Ovary (tissue), 3 donors: ENCODE measurements around the gene TTC23.

ENCODE experiments used
- POLR2A ChIP-seq: fragments of 450-650 bp; IDR thresholded peaks from one replicate; pipeline ENCODE4 v1.6.1; 2017; ENCODE audit warnings: antibody characterized with exemption, mild to moderate bottlenecking, moderate library complexity
- TF ChIP-seq, protein P1 (sequence below), 3 donors: fragments of 450-650 bp in 2 of 3; fragments of 200-600 bp in 1 of 3; IDR thresholded peaks; one replicate each; pipeline versions ENCODE4 v1.5.1 to v1.8.0; 2016 to 2022; ENCODE audit warnings: antibody characterized with exemption in 3 of 3, mild to moderate bottlenecking in 1 of 3
- donor health status: DM: no; HTN: no; CAD: no.

DNA sequence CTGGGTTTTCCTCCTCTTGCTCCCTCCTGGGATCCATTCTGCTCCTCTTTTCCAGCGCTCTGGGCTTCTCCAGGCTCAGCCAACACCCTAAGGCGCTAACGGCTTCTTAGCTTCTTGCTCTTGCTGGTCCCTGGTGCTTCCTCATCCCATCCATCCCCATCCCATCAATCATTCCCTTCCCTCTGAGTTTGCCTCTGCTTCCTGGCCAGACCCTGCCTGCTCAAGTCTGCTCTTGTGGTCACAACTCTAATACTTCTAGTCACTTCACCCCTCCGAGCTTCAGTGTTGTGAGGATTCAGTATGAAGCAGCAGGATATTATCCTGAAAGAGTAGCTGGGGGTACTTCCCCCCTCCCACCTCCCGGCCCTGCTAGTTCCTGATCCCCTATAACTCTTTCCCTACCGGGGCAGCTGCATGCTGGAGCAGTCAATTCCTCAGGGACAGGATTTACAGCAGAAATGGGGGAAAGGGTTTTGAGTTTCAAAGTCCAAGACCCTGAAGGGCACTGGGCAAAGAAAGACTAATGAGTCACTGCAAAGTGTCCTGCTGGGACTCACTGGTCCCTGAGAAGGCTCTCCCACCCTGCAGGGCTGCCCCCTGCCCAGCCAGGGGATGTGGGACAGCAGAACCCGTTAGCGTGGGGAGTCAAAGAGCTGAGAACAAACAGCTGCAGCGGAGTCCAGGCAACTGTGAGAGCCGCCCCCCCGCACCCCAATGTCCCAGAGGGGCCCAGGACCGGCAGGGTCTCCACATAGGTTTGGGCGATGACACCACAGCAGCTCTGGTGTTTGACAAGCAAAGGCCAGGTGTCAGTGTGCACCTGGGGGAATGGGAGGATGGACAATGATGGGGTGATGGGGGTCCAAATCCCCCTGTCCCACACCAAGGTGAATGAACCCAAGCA, 146.8 kb downstream of the TTC23 start:
- TF ChIP-seq, protein P1, sequence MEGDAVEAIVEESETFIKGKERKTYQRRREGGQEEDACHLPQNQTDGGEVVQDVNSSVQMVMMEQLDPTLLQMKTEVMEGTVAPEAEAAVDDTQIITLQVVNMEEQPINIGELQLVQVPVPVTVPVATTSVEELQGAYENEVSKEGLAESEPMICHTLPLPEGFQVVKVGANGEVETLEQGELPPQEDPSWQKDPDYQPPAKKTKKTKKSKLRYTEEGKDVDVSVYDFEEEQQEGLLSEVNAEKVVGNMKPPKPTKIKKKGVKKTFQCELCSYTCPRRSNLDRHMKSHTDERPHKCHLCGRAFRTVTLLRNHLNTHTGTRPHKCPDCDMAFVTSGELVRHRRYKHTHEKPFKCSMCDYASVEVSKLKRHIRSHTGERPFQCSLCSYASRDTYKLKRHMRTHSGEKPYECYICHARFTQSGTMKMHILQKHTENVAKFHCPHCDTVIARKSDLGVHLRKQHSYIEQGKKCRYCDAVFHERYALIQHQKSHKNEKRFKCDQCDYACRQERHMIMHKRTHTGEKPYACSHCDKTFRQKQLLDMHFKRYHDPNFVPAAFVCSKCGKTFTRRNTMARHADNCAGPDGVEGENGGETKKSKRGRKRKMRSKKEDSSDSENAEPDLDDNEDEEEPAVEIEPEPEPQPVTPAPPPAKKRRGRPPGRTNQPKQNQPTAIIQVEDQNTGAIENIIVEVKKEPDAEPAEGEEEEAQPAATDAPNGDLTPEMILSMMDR (IDR thresholded peaks at IDR 0.05), result no peak
- no peak for TF ChIP-seq POLR2A
